ENCODE measurements around the gene SLU7.

DNA sequence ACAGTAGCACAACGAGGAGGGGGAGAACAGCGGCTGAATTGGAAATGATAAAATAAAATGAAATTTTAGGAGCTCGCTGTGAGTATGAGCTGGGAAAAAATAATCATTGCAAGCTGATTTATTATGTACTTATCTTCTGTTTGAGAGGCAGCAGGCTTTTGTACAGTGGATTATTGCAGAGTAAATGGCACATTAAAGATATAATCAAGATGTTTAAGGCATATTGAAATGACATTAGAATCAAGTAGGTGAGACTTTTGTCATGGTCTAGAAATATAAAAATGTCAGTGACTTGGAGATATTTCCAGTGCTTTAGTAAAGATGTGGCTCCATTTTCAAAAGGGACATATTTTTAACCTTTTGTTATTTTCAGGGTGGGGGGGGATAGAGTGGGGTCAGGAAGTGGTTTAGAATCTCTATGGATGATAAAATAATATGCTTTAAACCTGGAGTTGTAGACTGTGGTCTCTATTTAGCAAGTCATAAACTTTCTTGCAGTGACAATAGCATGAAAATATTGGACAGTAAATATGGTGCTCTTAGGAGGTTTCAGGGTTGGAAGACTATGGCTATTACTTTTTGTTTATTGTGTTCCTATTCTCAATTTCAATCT lies 49.6 kb upstream of the SLU7 start:
- no peak for TF ChIP-seq CTCF (IDR thresholded peaks at IDR 0.05)
- TF ChIP-seq EZH2 (IDR thresholded peaks at IDR 0.05), result no peak
